MG63 (cell line): Measurements from ENCODE around the gene LARGE2. TPM values are rescaled to one million over a fixed set of nuclear protein-coding genes. Genes with fewer than 3 reads are reported as not detected.
"Not testable (repeated sequence)": the region's sequence is repeated elsewhere in the genome, so short reads cannot be mapped to it uniquely, and the experiment has no call there.

Source experiments
- DNase-seq: peaks from one replicate; pipeline ENCODE4 v3.0.0-alpha.2; 2020
- H3K27me3 ChIP-seq: fragments of 250-450 bp; sonication (Bioruptor Pico); 2 replicates; pipeline ENCODE4 v1.5.1; 2020; ENCODE audit warnings: mild to moderate bottlenecking, moderate library complexity
- H3K36me3 ChIP-seq: fragments of 250-450 bp; sonication (Bioruptor Pico); 2 replicates; pipeline ENCODE4 v1.5.1; 2020; ENCODE audit warnings: mild to moderate bottlenecking, moderate library complexity
- H3K4me3 ChIP-seq: fragments of 250-450 bp; sonication (Bioruptor Pico); 2 replicates; pipeline ENCODE4 v1.5.1; 2020; ENCODE audit warnings: mild to moderate bottlenecking, moderate library complexity
- H3K9me3 ChIP-seq: fragments of 250-450 bp; sonication (Bioruptor Pico); 2 replicates; pipeline ENCODE4 v1.5.1; 2020; ENCODE audit warnings: mild to moderate bottlenecking, moderate library complexity
- total RNA-seq: library from RNA; depleted of rRNA; stranded (reverse); fragments of >200 nt; shearing (Covaris generic); gene quantifications from 2 replicates; pipeline ENCODE4 v1.2.3, GENCODE V29; 2014; ENCODE audit warnings: low replicate concordance

The LARGE2 gene
- total RNA-seq, 1 experiment from 2014 or later: not detected

GRCh38 chr11:45890886-45891550 is 31.4 kb upstream of the LARGE2 start:
- Histone ChIP-seq H3K27me3 (no peaks in the 10 kb centered on the region), H3K9me3 (no peaks in the 10 kb centered on the region), H3K36me3 (no peaks in the 10 kb centered on the region), H3K4me3 (no peak overlapping the region)
- DNase-seq: no peak

GRCh38 chr11:45892856-45893255 is 29.6 kb upstream of the LARGE2 start:
- no peaks in the 10 kb centered on the region for H3K36me3 ChIP-seq
- DNase-seq: no peak
- H3K27me3 ChIP-seq: no peaks in the 10 kb centered on the region
- H3K9me3 ChIP-seq: no peaks in the 10 kb centered on the region
- no peak overlapping the region for H3K4me3 ChIP-seq

- DNase-seq: no peak
- H3K4me3 ChIP-seq: no peak overlapping the region
- H3K36me3 ChIP-seq: no peaks in the 10 kb centered on the region
- H3K27me3 ChIP-seq: no peaks in the 10 kb centered on the region
- no peaks in the 10 kb centered on the region for H3K9me3 ChIP-seq
These were observed 27.8 kb upstream of the LARGE2 start for GRCh38 chr11:45894555-45895247.

- Histone ChIP-seq H3K4me3 (no peak overlapping the region), H3K27me3 (no peaks in the 10 kb centered on the region), H3K9me3 (no peaks in the 10 kb centered on the region), H3K36me3 (no peaks in the 10 kb centered on the region)
- DNase-seq: no peak
These were observed 26.8 kb upstream of the LARGE2 start for GRCh38 chr11:45895553-45896259.

GRCh38 chr11:45896422-45896984 is 26.0 kb upstream of the LARGE2 start:
- Histone ChIP-seq H3K36me3 (no peaks in the 10 kb centered on the region), H3K27me3 (no peaks in the 10 kb centered on the region), H3K4me3 (no peak overlapping the region), H3K9me3 (no peaks in the 10 kb centered on the region)
- no peak for DNase-seq

- H3K27me3 ChIP-seq: no peaks in the 10 kb centered on the region
- no peaks in the 10 kb centered on the region for H3K36me3 ChIP-seq
- H3K9me3 ChIP-seq: no peaks in the 10 kb centered on the region
- H3K4me3 ChIP-seq: no peak overlapping the region
- no peak for DNase-seq
These were observed 24.9 kb upstream of the LARGE2 start for GRCh38 chr11:45897556-45897955.

- H3K36me3 ChIP-seq: no peaks in the 10 kb centered on the region
- peak overlapping the region; percentile 55 for H3K4me3 ChIP-seq
- no peaks in the 10 kb centered on the region for H3K9me3 ChIP-seq
- no peaks in the 10 kb centered on the region for H3K27me3 ChIP-seq
- no peak for DNase-seq
These were observed 23.4 kb upstream of the LARGE2 start for GRCh38 chr11:45899086-45899447.

GRCh38 chr11:45899448-45900174 is 22.8 kb upstream of the LARGE2 start:
- DNase-seq: peak; percentile 90
- no peaks in the 10 kb centered on the region for H3K27me3 ChIP-seq
- H3K4me3 ChIP-seq: peak overlapping the region; percentile 55
- no peaks in the 10 kb centered on the region for H3K36me3 ChIP-seq
- no peaks in the 10 kb centered on the region for H3K9me3 ChIP-seq

GRCh38 chr11:45900175-45900800 is 22.2 kb upstream of the LARGE2 start:
- not testable (repeated sequence) for H3K27me3 ChIP-seq, H3K36me3 ChIP-seq, DNase-seq, H3K9me3 ChIP-seq
- peak overlapping the region; percentile 55 for H3K4me3 ChIP-seq

GRCh38 chr11:45900916-45901617 is 21.4 kb upstream of the LARGE2 start:
- Histone ChIP-seq H3K27me3 (no peaks in the 10 kb centered on the region), H3K4me3 (no peak overlapping the region), H3K9me3 (no peaks in the 10 kb centered on the region), H3K36me3 (no peaks in the 10 kb centered on the region)
- no peak for DNase-seq

GRCh38 chr11:45901626-45902025 is 20.8 kb upstream of the LARGE2 start:
- DNase-seq: no peak
- Histone ChIP-seq H3K36me3 (no peaks in the 10 kb centered on the region), H3K27me3 (no peaks in the 10 kb centered on the region), H3K4me3 (no peak overlapping the region), H3K9me3 (no peaks in the 10 kb centered on the region)

GRCh38 chr11:45902452-45903380 is 19.7 kb upstream of the LARGE2 start:
- DNase-seq: no peak
- H3K36me3 ChIP-seq: no peaks in the 10 kb centered on the region
- no peak overlapping the region for H3K4me3 ChIP-seq
- no peaks in the 10 kb centered on the region for H3K9me3 ChIP-seq
- no peaks in the 10 kb centered on the region for H3K27me3 ChIP-seq

- H3K27me3 ChIP-seq: no peaks in the 10 kb centered on the region
- H3K4me3 ChIP-seq: no peak overlapping the region
- DNase-seq: no peak
- H3K9me3 ChIP-seq: no peaks in the 10 kb centered on the region
- no peaks in the 10 kb centered on the region for H3K36me3 ChIP-seq
These were observed 18.0 kb upstream of the LARGE2 start for GRCh38 chr11:45904309-45904915.

GRCh38 chr11:45905095-45905494 is 17.4 kb upstream of the LARGE2 start:
- H3K9me3 ChIP-seq: no peaks in the 10 kb centered on the region
- no peak for DNase-seq
- no peak overlapping the region for H3K4me3 ChIP-seq
- no peaks in the 10 kb centered on the region for H3K27me3 ChIP-seq
- no peaks in the 10 kb centered on the region for H3K36me3 ChIP-seq

GRCh38 chr11:45905576-45905975 is 16.9 kb upstream of the LARGE2 start:
- H3K4me3 ChIP-seq, DNase-seq, H3K9me3 ChIP-seq, H3K36me3 ChIP-seq, H3K27me3 ChIP-seq: not testable (repeated sequence)
